GM23248 (cell line): ENCODE measurements around the gene ACE.

Source experiments
- EZH2 ChIP-seq: fragments of 200-600 bp; sonication (generic); IDR thresholded peaks from 2 replicates; pipeline ENCODE4 v1.6.1; 2018; ENCODE audit warnings: antibody characterized with exemption, mild to moderate bottlenecking; ENCODE audit not compliant: insufficient read depth, poor library complexity, severe bottlenecking
- EZH2phosphoT487 ChIP-seq: fragments of 200-600 bp; sonication (generic); IDR thresholded peaks from 2 replicates; pipeline ENCODE4 v1.6.1; 2018; ENCODE audit warnings: antibody characterized with exemption, moderate library complexity, mild to moderate bottlenecking, low read depth; ENCODE audit not compliant: insufficient read depth

DNA sequence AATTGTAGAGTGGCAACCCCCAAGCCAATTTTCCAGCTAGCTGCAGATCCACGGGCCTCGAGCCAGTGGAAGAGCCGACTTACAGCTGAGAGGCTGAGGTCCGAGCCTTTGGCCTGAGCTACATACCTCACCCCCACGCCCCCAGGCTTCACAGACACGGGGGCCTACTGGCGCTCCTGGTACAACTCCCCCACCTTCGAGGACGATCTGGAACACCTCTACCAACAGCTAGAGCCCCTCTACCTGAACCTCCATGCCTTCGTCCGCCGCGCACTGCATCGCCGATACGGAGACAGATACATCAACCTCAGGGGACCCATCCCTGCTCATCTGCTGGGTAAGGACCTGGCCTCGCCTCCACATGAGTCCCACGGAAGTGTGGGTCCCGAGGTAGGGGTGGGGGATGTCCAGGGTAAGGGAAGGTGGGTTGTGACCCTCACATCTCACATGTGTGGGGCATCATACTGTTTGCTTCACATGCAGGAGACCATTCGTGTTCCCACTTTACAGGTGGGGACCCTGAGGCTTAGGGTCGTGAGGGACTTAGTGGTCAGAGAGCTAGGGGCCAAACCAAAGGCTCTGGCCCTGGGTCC lies 3.4 kb downstream of the ACE start:
- TF ChIP-seq EZH2 (no peak), EZH2phosphoT487 (no peak)
